Measurements from ENCODE around the gene PSMB4. TPM values are rescaled to one million over a fixed set of nuclear protein-coding genes. Genes with fewer than 3 reads are reported as not detected.

PSMB4 gene
- total RNA-seq, 1 experiment from 2014 or later: 413 TPM

GRCh38 chr1:151371370-151372057 lies 27.9 kb upstream of the PSMB4 start:
- Histone ChIP-seq H3T11ph (ENCODE audit: low read length) (no peak overlapping the region), H3K14ac (ENCODE audit: insufficient read depth, low read length) (no peak overlapping the region), H2BK12ac (ENCODE audit: insufficient read length, low read depth, low read length) (no peak overlapping the region), H3K79me2 (ENCODE audit: insufficient read depth, low read length) (no peaks in the 10 kb centered on the region), H3K18ac (ENCODE audit: insufficient read length, low read depth, low read length) (no peak overlapping the region), H3K9me3 (ENCODE audit: control insufficient read depth, low read depth, low read length) (no peaks in the 10 kb centered on the region), H2BK5ac (ENCODE audit: insufficient read length, low read length) (no peak overlapping the region), H4K91ac (ENCODE audit: insufficient read length, low read depth, low read length) (no peak overlapping the region), H3K56ac (ENCODE audit: insufficient read length, low read depth, low read length) (no peak overlapping the region), H2AFZ (ENCODE audit: low read length) (no peak overlapping the region), H3K27me3 (ENCODE audit: insufficient read depth, low read length) (no peaks in the 10 kb centered on the region), H4K8ac (replicated peaks; ENCODE audit: insufficient read length, low read depth, low read length) (no peak overlapping the region), H3K23ac (ENCODE audit: insufficient read length, low read depth, low read length) (no peak overlapping the region), H3K4me1 (ENCODE audit: insufficient read depth, low read length) (no peaks in the 10 kb centered on the region), H2BK15ac (ENCODE audit: low read depth, low read length) (no peak overlapping the region), H4K20me1 (ENCODE audit: control insufficient read depth, insufficient read depth, insufficient read length) (no peaks in the 10 kb centered on the region), H3K9ac (ENCODE audit: extremely low read depth, insufficient read length, low read length) (no peak overlapping the region), H2BK120ac (ENCODE audit: low read depth, low read length, poor library complexity, severe bottlenecking) (no peak overlapping the region), H3K4ac (ENCODE audit: low read depth, low read length) (no peak overlapping the region), H3K23me2 (ENCODE audit: insufficient read length, low read depth, low read length, poor library complexity, severe bottlenecking) (no peaks in the 10 kb centered on the region), H2BK20ac (ENCODE audit: low read depth, low read length, poor library complexity, severe bottlenecking) (no peak overlapping the region), H4K5ac (ENCODE audit: insufficient read length, low read depth, low read length) (no peak overlapping the region), H2AK5ac (ENCODE audit: insufficient read length, low read length) (no peak overlapping the region), H3K4me2 (ENCODE audit: insufficient read depth, insufficient read length, low read length) (peak overlapping the region; percentile 41), H3K27ac (ENCODE audit: insufficient read length, low read depth, low read length) (no peak overlapping the region), H3K79me1 (ENCODE audit: insufficient read depth, low read depth, low read length, poor library complexity, severe bottlenecking) (no peaks in the 10 kb centered on the region)
- H3K27me3 Mint-ChIP-seq (ENCODE audit: low read depth): no peaks in the 10 kb centered on the region
- H3K36me3 Mint-ChIP-seq (ENCODE audit: insufficient read depth in 1 of 3, low read depth in 3 of 3): peaks cover 0 to 5% (median 3%) of the 10 kb centered on the region in 3 experiments; a peak in 2 of 7 replicates
- H3K9me3 Mint-ChIP-seq: no peaks in the 10 kb centered on the region; a peak in 1 of 5 replicates
- H3K4me1 Mint-ChIP-seq: peaks cover 15 to 34% of the 10 kb centered on the region in 2 experiments
- H3K27ac Mint-ChIP-seq: no peak overlapping the region; a peak in 1 of 7 replicates
- no peak for TF ChIP-seq CTCF (conservative IDR thresholded peaks at IDR 0.05)
- WGBS (ENCODE audit: extremely low coverage, insufficient read length, low lambda C conversion rate): no CpG with 5 or more reads among the region's 9 CpGs
- no peak for DNase-seq
- H3K4me3 Mint-ChIP-seq: peak overlapping the region in 1 of 2 experiments; percentile 76; a peak in 2 of 5 replicates
